ENCODE data around the gene CDNF.

DNA sequence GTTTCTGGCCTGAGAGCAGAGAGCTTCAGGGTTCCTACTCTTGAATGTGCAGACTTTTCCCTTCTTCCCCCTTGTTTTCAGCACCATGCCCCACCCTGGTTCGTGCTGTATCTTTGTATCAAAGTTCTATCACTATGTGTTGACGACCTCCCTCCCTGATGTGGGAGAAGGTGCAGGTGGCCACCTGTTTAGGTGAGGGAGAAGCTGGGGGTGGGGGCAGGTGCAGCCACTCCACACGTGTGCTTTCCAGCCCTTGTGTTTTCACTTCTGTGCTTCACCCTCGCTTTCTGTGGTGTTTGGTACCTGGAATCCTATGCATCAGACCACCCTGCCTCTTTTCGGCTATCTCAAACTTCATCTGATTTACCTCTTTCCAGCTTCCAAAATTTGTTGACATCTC, 21.2 kb upstream of the CDNF start:
- TF ChIP-seq, protein P1, sequence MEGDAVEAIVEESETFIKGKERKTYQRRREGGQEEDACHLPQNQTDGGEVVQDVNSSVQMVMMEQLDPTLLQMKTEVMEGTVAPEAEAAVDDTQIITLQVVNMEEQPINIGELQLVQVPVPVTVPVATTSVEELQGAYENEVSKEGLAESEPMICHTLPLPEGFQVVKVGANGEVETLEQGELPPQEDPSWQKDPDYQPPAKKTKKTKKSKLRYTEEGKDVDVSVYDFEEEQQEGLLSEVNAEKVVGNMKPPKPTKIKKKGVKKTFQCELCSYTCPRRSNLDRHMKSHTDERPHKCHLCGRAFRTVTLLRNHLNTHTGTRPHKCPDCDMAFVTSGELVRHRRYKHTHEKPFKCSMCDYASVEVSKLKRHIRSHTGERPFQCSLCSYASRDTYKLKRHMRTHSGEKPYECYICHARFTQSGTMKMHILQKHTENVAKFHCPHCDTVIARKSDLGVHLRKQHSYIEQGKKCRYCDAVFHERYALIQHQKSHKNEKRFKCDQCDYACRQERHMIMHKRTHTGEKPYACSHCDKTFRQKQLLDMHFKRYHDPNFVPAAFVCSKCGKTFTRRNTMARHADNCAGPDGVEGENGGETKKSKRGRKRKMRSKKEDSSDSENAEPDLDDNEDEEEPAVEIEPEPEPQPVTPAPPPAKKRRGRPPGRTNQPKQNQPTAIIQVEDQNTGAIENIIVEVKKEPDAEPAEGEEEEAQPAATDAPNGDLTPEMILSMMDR (IDR thresholded peaks at IDR 0.05; ENCODE audit: low read depth, low read length) = no peak
- TF ChIP-seq, protein P2, sequence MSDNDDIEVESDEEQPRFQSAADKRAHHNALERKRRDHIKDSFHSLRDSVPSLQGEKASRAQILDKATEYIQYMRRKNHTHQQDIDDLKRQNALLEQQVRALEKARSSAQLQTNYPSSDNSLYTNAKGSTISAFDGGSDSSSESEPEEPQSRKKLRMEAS (IDR thresholded peaks at IDR 0.05; ENCODE audit: low read depth, low read length) = no peak
- TF ChIP-seq POLR2A (IDR thresholded peaks at IDR 0.05; ENCODE audit: extremely low read depth, insufficient read length) (no peak), MYC (IDR thresholded peaks at IDR 0.05; ENCODE audit: low read depth, low read length) (no peak)
